ENCODE results near the gene DOK3.

GRCh38 chr5:177496727-177497291 is 12.8 kb downstream of the DOK3 start:
- TF ChIP-seq TSHZ2 (CRISPR knock-in tag; IDR thresholded peaks at IDR 0.05) (no peak), ZNF8 (CRISPR knock-in tag; IDR thresholded peaks at IDR 0.05) (no peak), SNAI2 (CRISPR knock-in tag; IDR thresholded peaks at IDR 0.05) (no peak), GLIS3 (CRISPR knock-in tag; IDR thresholded peaks at IDR 0.05) (no peak)

Measured in SK-N-SH treated with all-trans-retinoic acid at 6 μM for 48 hours (cell line).